SU-DHL-6 (cell line): ENCODE results near the gene OMP.
"Not testable (repeated sequence)": the region's sequence is repeated elsewhere in the genome, so short reads cannot be mapped to it uniquely, and the experiment has no call there.

Source experiments
- H2AFZ ChIP-seq: fragments of 200-600 bp; sonication (generic); 2 replicates; pipeline ENCODE4 v1.6.1; 2014; ENCODE audit warnings: low read depth, mild to moderate bottlenecking, moderate library complexity, mixed read lengths, antibody characterized with exemption, low read length; ENCODE audit not compliant: severe bottlenecking
- H3F3A ChIP-seq: fragments of 200-600 bp; shearing (Covaris generic); 2 replicates; pipeline ENCODE4 v1.6.0; 2016; ENCODE audit warnings: antibody characterized with exemption, mild to moderate bottlenecking; ENCODE audit not compliant: insufficient read depth
- H3K27ac ChIP-seq: fragments of 200-600 bp; sonication (generic); 2 replicates; pipeline ENCODE4 v1.5.1; 2016; ENCODE audit warnings: low read depth, mild to moderate bottlenecking, low read length, moderate library complexity, mixed read lengths
- H3K27me3 ChIP-seq: fragments of 200-600 bp; sonication (generic), shearing (Covaris generic); 2 replicates; pipeline ENCODE4 v1.6.0; 2014; ENCODE audit warnings: mild to moderate bottlenecking, low read length
- H3K36me3 ChIP-seq: fragments of 200-600 bp; sonication (generic); 2 replicates; pipeline ENCODE4 v1.6.1; 2014; ENCODE audit warnings: mild to moderate bottlenecking, low read length, mixed read lengths
- H3K4me2 ChIP-seq: fragments of 300-600, 200-600 bp; shearing (Covaris generic), sonication (generic); 2 replicates; pipeline ENCODE4 v1.6.0; 2014; ENCODE audit warnings: low read length, low read depth, mild to moderate bottlenecking; ENCODE audit not compliant: poor library complexity, severe bottlenecking
- H3K4me3 ChIP-seq: fragments of 200-600 bp; sonication (generic); 2 replicates; pipeline ENCODE4 v1.5.1; 2014; ENCODE audit warnings: antibody characterized with exemption, low read length, mild to moderate bottlenecking, mixed read lengths; ENCODE audit not compliant: insufficient read depth, poor library complexity, severe bottlenecking
- H3K79me2 ChIP-seq: fragments of 200-600 bp; sonication (generic); 2 replicates; pipeline ENCODE4 v1.6.1; 2014; ENCODE audit warnings: mild to moderate bottlenecking, low read length, moderate library complexity; ENCODE audit not compliant: insufficient read depth
- H3K9ac ChIP-seq: fragments of 200-600 bp; sonication (generic); 2 replicates; pipeline ENCODE4 v1.7.0; 2014; ENCODE audit warnings: mild to moderate bottlenecking, low read length
- H3K9me2 ChIP-seq: fragments of 200-600 bp; sonication (generic); replicated peaks from 2 replicates; pipeline ENCODE4 v1.6.1; 2014; ENCODE audit warnings: low read length; ENCODE audit not compliant: insufficient read depth
- H3K9me3 ChIP-seq: fragments of 200-600 bp; sonication (generic); 2 replicates; pipeline ENCODE4 v1.6.1; 2014; ENCODE audit warnings: low read length, mixed read lengths; ENCODE audit not compliant: insufficient read depth
- H4K20me1 ChIP-seq: fragments of 200-600 bp; sonication (generic); 2 replicates; pipeline ENCODE4 v1.6.1; 2014; ENCODE audit warnings: low read depth, mild to moderate bottlenecking, antibody characterized with exemption, low read length, moderate library complexity, mixed read lengths
- EZH2phosphoT487 ChIP-seq: fragments of 200-600 bp; sonication (generic), shearing (Covaris generic); conservative IDR thresholded peaks from 2 replicates; pipeline ENCODE4 v1.6.1; 2018; ENCODE audit warnings: mild to moderate bottlenecking, antibody characterized with exemption, low read length, moderate library complexity, mixed read lengths
- TF ChIP-seq, protein P1 (sequence below): fragments of 200-600 bp; sonication (generic); IDR thresholded peaks from one replicate; pipeline ENCODE4 v1.5.1; 2017; ENCODE audit warnings: antibody characterized with exemption, mild to moderate bottlenecking, low read length, moderate library complexity; ENCODE audit not compliant: insufficient read depth, poor library complexity, severe bottlenecking

Gene OMP

GRCh38 chr11:77060234-77060633 is 42.4 kb upstream of the OMP start:
- no peaks in the 10 kb centered on the region for H3K79me2 ChIP-seq
- no peaks in the 10 kb centered on the region for H3F3A ChIP-seq
- H4K20me1 ChIP-seq: no peaks in the 10 kb centered on the region
- no peaks in the 10 kb centered on the region for H3K9me2 ChIP-seq
- H2AFZ ChIP-seq: no peak overlapping the region
- no peak overlapping the region for H3K4me3 ChIP-seq
- no peaks in the 10 kb centered on the region for H3K36me3 ChIP-seq
- peaks cover 6% of the 10 kb centered on the region; the same call in 1 of the 2 replicates for H3K9me3 ChIP-seq
- no peak overlapping the region for H3K4me2 ChIP-seq
- no peak overlapping the region for H3K27ac ChIP-seq
- H3K9ac ChIP-seq: no peak overlapping the region
- H3K27me3 ChIP-seq: no peaks in the 10 kb centered on the region
- TF ChIP-seq, protein P1, sequence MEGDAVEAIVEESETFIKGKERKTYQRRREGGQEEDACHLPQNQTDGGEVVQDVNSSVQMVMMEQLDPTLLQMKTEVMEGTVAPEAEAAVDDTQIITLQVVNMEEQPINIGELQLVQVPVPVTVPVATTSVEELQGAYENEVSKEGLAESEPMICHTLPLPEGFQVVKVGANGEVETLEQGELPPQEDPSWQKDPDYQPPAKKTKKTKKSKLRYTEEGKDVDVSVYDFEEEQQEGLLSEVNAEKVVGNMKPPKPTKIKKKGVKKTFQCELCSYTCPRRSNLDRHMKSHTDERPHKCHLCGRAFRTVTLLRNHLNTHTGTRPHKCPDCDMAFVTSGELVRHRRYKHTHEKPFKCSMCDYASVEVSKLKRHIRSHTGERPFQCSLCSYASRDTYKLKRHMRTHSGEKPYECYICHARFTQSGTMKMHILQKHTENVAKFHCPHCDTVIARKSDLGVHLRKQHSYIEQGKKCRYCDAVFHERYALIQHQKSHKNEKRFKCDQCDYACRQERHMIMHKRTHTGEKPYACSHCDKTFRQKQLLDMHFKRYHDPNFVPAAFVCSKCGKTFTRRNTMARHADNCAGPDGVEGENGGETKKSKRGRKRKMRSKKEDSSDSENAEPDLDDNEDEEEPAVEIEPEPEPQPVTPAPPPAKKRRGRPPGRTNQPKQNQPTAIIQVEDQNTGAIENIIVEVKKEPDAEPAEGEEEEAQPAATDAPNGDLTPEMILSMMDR: no peak
- no peak for TF ChIP-seq EZH2phosphoT487

- H3K9me3 ChIP-seq, H3K36me3 ChIP-seq, H3K4me3 ChIP-seq, H3K4me2 ChIP-seq, H3F3A ChIP-seq, H3K27ac ChIP-seq, H2AFZ ChIP-seq, H4K20me1 ChIP-seq, H3K79me2 ChIP-seq, H3K9ac ChIP-seq, H3K27me3 ChIP-seq, H3K9me2 ChIP-seq: not testable (repeated sequence)
Observed at GRCh38 chr11:77061258-77061657, 41.4 kb upstream of the OMP start.

- H3K4me2 ChIP-seq: no peak overlapping the region
- H3K9me2 ChIP-seq: no peaks in the 10 kb centered on the region
- H3K9ac ChIP-seq: no peak overlapping the region
- H3K79me2 ChIP-seq: no peaks in the 10 kb centered on the region
- no peak overlapping the region for H2AFZ ChIP-seq
- no peaks in the 10 kb centered on the region for H3K36me3 ChIP-seq
- no peaks in the 10 kb centered on the region for H4K20me1 ChIP-seq
- H3K27me3 ChIP-seq: no peaks in the 10 kb centered on the region
- TF ChIP-seq EZH2phosphoT487: no peak
- TF ChIP-seq, protein P1: no peak
- H3F3A ChIP-seq: no peaks in the 10 kb centered on the region
- H3K4me3 ChIP-seq: no peak overlapping the region
- no peak overlapping the region for H3K27ac ChIP-seq
- no peaks in the 10 kb centered on the region for H3K9me3 ChIP-seq
Observed at GRCh38 chr11:77062924-77063323, 39.7 kb upstream of the OMP start.

DNA sequence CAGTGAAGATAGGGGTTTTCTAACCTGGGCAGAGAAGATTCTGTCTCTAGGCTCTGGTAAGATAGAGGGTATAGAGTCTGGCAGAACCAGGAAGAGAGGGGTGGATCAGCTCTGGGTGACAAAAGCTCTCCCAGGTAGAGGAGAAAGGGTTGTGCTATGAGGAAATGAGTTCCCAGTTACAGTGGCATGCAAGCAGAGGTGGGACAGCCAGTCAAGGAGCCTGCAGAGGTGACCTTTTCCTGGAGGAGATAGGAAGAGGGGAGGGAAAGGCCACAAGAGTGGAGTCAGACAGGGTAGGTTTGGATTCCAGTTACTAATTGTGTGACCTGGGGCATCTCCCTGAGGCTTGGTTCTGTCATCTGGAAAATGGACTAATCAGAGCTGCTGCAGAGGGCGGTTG is 39.2 kb upstream of the OMP start:
- Histone ChIP-seq H3K27ac (no peak overlapping the region), H4K20me1 (no peaks in the 10 kb centered on the region), H3K27me3 (no peaks in the 10 kb centered on the region), H3K9ac (no peak overlapping the region), H2AFZ (no peak overlapping the region), H3K79me2 (no peaks in the 10 kb centered on the region), H3K9me3 (no peaks in the 10 kb centered on the region), H3K9me2 (no peaks in the 10 kb centered on the region), H3K4me3 (no peak overlapping the region), H3F3A (no peaks in the 10 kb centered on the region), H3K36me3 (no peaks in the 10 kb centered on the region), H3K4me2 (no peak overlapping the region)
- TF ChIP-seq, protein P1: no peak
- TF ChIP-seq EZH2phosphoT487: no peak
